ENCODE measurements around the gene PTK7. TPM values are rescaled to one million over a fixed set of nuclear protein-coding genes. Genes with fewer than 3 reads are reported as not detected.
"Not testable (repeated sequence)": the region's sequence is repeated elsewhere in the genome, so short reads cannot be mapped to it uniquely, and the experiment has no call there.

Gene PTK7
- total RNA-seq, 2 experiments from 2014 or later: 3.3 to 3.9 TPM

DNA sequence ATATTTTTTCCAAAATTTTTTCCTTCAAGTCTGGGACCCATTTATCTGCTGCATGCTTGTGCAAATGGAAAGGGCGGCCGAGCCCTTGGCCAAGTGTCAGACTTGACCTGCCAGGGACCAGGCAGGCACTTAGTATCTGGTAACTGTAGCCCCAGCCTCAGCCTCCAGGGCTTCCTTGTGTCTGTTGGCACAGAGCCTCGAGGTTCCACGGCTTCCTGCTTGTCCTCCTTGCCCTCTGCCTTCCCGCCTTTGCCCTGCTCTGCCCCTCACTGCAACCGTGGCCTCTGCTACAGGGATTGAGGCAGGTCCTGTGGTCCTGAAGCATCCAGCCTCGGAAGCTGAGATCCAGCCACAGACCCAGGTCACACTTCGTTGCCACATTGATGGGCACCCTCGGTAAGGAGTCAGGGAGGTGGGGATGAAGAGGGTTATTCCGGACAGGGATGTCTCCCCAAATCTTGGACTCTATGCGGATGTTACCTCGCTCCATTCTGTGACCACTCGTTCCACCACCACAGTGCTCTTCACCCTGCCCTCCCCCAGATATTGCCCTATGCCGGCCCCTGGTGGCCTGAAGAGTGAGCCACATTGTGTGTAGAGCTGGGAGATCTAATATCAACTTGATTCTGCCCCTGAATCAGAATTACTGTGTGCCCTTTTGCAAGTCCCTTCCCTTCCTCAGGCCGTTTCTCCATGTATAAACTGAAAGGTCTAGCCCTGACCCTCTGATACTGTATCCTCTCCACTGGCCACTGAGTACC lies 53.5 kb downstream of the PTK7 start:
- H3K4me1 Mint-ChIP-seq: no peaks in the 10 kb centered on the region
- no peaks in the 10 kb centered on the region for H3K27me3 Mint-ChIP-seq
- no peaks in the 10 kb centered on the region for H3K36me3 Mint-ChIP-seq
- DNase-seq: peak; percentile 16
- H3K4me3 Mint-ChIP-seq: no peak overlapping the region
- H3K9me3 Mint-ChIP-seq: no peaks in the 10 kb centered on the region
- H3K27ac Mint-ChIP-seq: no peak overlapping the region

- H3K9me3 Mint-ChIP-seq: no peaks in the 10 kb centered on the region
- no peak overlapping the region for H3K4me3 Mint-ChIP-seq
- no peaks in the 10 kb centered on the region for H3K36me3 Mint-ChIP-seq
- H3K27ac Mint-ChIP-seq: no peak overlapping the region
- no peaks in the 10 kb centered on the region for H3K4me1 Mint-ChIP-seq
- H3K27me3 Mint-ChIP-seq: no peaks in the 10 kb centered on the region
- no peak for DNase-seq
Measured at GRCh38 chr6:43130429-43130828, 54.3 kb downstream of the PTK7 start.

DNA sequence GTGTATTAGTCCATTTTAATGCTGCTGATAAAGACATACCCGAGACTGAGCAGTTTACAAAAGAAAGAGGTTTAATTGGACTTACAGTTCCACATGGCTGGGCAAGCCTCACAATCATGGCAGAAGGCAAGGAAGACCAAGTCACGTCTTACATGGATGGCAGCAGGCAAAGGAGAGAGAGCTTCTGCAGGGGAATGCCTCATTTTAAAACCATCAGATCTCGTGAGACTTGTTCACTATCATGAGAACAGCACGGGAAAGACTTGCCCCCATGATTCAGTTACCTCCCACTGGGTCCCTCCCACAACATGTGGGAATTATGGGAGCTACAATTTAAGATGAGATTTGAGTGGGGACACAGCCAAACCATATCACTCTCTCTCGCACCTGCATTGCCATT lies 55.3 kb downstream of the PTK7 start:
- not testable (repeated sequence) for H3K9me3 Mint-ChIP-seq, H3K4me3 Mint-ChIP-seq, DNase-seq, H3K36me3 Mint-ChIP-seq, H3K27me3 Mint-ChIP-seq, H3K27ac Mint-ChIP-seq, H3K4me1 Mint-ChIP-seq

DNA sequence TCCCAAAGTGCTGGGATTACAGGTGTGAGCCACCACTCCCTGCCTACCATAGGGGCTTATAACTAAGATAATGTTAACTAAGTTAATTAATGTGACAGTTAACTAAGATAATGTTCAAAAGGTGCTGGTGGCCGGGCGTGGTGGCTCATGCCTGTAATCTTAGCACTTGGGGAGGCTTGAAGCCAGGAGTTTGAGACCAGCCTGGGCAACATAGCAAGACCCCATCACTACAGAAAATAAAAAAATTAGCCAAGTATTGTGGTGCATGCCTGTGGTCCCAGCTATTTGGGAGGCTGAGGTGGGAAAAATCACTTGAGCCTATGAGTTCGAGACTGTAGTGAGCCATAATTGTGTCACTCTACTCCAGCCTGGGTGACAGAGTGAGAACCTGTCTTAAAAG lies 62.2 kb downstream of the PTK7 start:
- H3K36me3 Mint-ChIP-seq: no peaks in the 10 kb centered on the region
- no peaks in the 10 kb centered on the region for H3K9me3 Mint-ChIP-seq
- no peaks in the 10 kb centered on the region for H3K27me3 Mint-ChIP-seq
- DNase-seq: no peak
- no peak overlapping the region for H3K27ac Mint-ChIP-seq
- peaks cover 11% of the 10 kb centered on the region for H3K4me1 Mint-ChIP-seq
- no peak overlapping the region for H3K4me3 Mint-ChIP-seq

- not testable (repeated sequence) for H3K27me3 Mint-ChIP-seq, H3K27ac Mint-ChIP-seq, H3K9me3 Mint-ChIP-seq, DNase-seq, H3K4me3 Mint-ChIP-seq, H3K36me3 Mint-ChIP-seq
- peaks cover 16% of the 10 kb centered on the region for H3K4me1 Mint-ChIP-seq
Measured at GRCh38 chr6:43139973-43140372, 63.9 kb downstream of the PTK7 start.

GRCh38 chr6:43141644-43142043 lies 65.5 kb downstream of the PTK7 start:
- Mint-ChIP-seq H3K27ac (peak overlapping the region; percentile 93), H3K36me3 (no peaks in the 10 kb centered on the region), H3K4me3 (no peak overlapping the region), H3K9me3 (no peaks in the 10 kb centered on the region), H3K27me3 (no peaks in the 10 kb centered on the region), H3K4me1 (peaks cover 16% of the 10 kb centered on the region)
- no peak for DNase-seq

- H3K4me3 Mint-ChIP-seq: peak overlapping the region; percentile 67
- H3K36me3 Mint-ChIP-seq: no peaks in the 10 kb centered on the region
- DNase-seq: peak; percentile 23
- peak overlapping the region; percentile 93 for H3K27ac Mint-ChIP-seq
- no peaks in the 10 kb centered on the region for H3K9me3 Mint-ChIP-seq
- H3K27me3 Mint-ChIP-seq: no peaks in the 10 kb centered on the region
- H3K4me1 Mint-ChIP-seq: peaks cover 16% of the 10 kb centered on the region
Measured at GRCh38 chr6:43142101-43142500, 66.0 kb downstream of the PTK7 start.

GRCh38 chr6:43143235-43144128 lies 67.4 kb downstream of the PTK7 start:
- Mint-ChIP-seq H3K27me3 (no peaks in the 10 kb centered on the region), H3K4me1 (peaks cover 16% of the 10 kb centered on the region), H3K27ac (peak overlapping the region; percentile 93), H3K36me3 (no peaks in the 10 kb centered on the region), H3K9me3 (no peaks in the 10 kb centered on the region), H3K4me3 (peak overlapping the region; percentile 47)
- DNase-seq: peak; percentile 86

GRCh38 chr6:43144879-43145278 lies 68.8 kb downstream of the PTK7 start:
- no peak for DNase-seq
- H3K4me3 Mint-ChIP-seq: no peak overlapping the region
- H3K4me1 Mint-ChIP-seq: peaks cover 16% of the 10 kb centered on the region
- H3K9me3 Mint-ChIP-seq: no peaks in the 10 kb centered on the region
- H3K27me3 Mint-ChIP-seq: no peaks in the 10 kb centered on the region
- H3K27ac Mint-ChIP-seq: no peak overlapping the region
- no peaks in the 10 kb centered on the region for H3K36me3 Mint-ChIP-seq

DNA sequence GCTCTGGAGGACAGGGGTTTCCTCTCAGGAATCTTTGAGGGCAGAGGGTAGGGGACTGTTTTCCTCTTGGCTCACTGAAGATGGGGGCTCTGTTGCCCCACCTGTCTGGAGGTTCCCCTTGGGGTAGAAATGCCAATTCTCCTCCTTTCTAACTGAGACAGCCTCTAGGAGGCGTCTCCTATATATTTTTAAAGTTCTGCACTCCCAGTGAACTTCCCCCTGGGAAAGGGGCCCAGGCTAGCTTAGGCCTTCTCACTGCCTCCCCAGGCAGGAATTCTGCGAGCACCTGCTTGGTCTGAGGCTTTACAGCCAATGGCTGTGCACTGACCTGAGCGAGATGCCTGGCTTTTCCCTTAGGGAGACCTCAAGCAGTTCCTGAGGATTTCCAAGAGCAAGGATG lies 70.1 kb downstream of the PTK7 start:
- peaks cover 16% of the 10 kb centered on the region for H3K4me1 Mint-ChIP-seq
- no peaks in the 10 kb centered on the region for H3K9me3 Mint-ChIP-seq
- DNase-seq: no peak
- H3K4me3 Mint-ChIP-seq: no peak overlapping the region
- no peak overlapping the region for H3K27ac Mint-ChIP-seq
- H3K27me3 Mint-ChIP-seq: no peaks in the 10 kb centered on the region
- no peaks in the 10 kb centered on the region for H3K36me3 Mint-ChIP-seq

DNA sequence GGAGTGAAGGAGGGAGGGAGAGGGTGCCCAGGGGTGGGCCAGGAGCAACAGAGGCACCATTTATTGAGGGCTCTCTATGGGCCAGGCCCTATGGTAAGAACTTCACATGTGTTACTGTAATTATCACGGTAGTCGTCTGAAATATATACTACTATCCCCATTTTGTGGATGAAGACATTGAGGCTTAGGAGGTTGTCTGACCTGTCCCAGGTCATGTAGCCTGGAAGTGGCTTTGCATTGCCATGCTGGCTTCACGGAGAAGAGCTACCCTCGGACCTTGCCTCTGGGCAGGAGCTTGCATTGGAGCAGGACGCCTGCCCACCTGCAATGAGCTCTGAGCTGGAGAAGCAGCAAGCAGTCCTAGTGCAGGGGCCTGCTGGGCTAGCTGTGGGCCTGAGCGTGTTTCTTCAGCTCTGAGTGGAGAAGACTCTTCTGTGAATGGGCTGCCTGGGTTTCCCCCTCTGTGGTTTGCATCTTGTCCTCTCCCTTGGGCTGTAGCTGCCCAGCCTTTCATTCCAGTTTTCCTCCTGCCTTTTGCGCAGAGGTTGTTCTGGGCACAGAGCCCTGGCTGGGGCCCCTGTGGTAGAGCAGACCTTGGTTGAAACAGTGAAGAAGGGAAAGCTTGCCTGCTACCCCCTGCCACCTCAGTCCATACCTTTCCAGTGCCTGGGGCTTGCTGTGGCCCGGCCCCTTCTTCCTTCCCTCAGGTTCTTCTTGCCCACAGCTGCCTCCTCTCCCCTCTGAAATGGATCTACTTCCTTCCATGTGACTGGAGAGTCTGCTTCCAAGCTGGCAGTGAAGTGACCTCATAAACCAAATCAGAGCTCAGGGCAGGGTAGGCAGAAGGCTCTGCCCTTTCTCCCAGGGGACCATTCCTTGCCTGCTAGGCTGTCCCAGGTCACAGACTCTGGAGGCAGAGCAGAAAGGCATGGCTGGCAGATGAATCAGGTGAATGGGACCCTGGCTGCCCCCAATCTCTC lies 70.9 kb downstream of the PTK7 start:
- Mint-ChIP-seq H3K36me3 (no peaks in the 10 kb centered on the region), H3K4me3 (no peak overlapping the region), H3K27me3 (no peaks in the 10 kb centered on the region), H3K9me3 (no peaks in the 10 kb centered on the region), H3K27ac (no peak overlapping the region), H3K4me1 (peaks cover 15% of the 10 kb centered on the region)
- DNase-seq: no peak

DNA sequence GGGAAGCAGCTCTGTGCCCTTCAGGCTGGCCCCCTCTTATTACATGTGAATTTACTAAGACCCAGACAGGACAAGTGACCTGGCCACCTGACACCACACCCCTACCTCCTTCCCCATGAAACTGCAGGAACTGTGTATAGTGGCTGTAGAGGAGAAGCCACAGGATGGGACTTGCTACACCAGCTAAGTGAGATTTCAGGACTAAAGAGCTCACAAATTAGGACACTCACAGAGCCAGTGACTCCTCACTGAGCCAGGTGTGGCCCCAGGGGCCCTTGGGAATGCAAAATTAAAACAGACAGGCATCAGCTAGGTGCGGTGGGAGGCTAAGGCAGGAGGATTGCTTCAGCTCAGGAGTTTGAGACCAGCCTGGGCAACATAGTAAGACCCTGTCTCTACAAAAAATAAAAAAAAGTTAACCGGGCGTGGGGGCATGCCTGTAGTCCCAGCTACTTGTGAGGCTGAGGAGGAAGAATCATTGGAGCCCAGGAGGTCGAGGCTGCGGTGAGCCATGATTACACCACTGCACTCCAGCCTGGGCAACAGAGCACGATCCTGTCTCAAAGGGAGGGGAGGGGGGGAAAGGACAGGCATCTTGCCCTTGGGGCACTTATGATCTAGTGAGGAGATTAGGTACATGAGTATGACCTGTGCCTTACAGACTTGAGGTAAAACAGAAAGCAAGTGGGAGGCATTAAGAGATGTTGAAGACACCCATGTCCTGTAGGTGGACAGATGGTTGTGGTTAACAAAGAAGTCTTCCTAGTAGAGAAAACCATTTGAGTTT lies 71.8 kb downstream of the PTK7 start:
- peaks cover 9% of the 10 kb centered on the region for H3K4me1 Mint-ChIP-seq
- DNase-seq: no peak
- H3K27me3 Mint-ChIP-seq: no peaks in the 10 kb centered on the region
- no peaks in the 10 kb centered on the region for H3K9me3 Mint-ChIP-seq
- no peak overlapping the region for H3K27ac Mint-ChIP-seq
- no peak overlapping the region for H3K4me3 Mint-ChIP-seq
- H3K36me3 Mint-ChIP-seq: no peaks in the 10 kb centered on the region

DNA sequence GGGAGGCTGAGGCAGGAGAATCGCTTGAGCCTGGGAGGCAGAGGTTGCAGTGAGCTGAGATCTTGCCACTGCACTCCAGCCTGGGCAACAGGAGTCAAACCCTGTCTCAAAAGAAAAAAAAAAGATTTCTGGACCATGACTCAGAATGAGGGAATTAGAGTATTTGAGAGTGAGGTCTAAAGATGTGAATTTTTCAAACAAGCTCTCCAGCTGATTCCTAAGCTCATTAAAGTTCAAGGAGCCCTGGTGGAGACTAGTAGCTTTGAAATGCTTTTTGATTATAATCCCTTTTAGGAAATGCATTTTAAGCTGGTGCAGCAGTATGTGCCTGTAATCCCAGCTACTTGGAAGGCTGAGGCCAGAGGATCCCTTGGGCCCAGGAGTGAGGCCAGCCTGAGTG lies 73.2 kb downstream of the PTK7 start:
- Mint-ChIP-seq H3K36me3 (no peaks in the 10 kb centered on the region), H3K27me3 (no peaks in the 10 kb centered on the region), H3K27ac (no peak overlapping the region), H3K9me3 (no peaks in the 10 kb centered on the region), H3K4me1 (no peaks in the 10 kb centered on the region), H3K4me3 (no peak overlapping the region)
- DNase-seq: no peak

- Mint-ChIP-seq H3K27me3 (no peaks in the 10 kb centered on the region), H3K36me3 (no peaks in the 10 kb centered on the region), H3K4me1 (no peaks in the 10 kb centered on the region), H3K27ac (no peak overlapping the region), H3K9me3 (no peaks in the 10 kb centered on the region), H3K4me3 (no peak overlapping the region)
- DNase-seq: no peak
Measured at GRCh38 chr6:43150051-43150751, 74.1 kb downstream of the PTK7 start.

Measured in activated naive CD8-positive, alpha-beta T cell treated with anti-CD3 and anti-CD28 coated beads for 36 hours (primary cell).